GM23338 (cell line): ENCODE data around the gene JARID2. TPM values are rescaled to one million over a fixed set of nuclear protein-coding genes. Genes with fewer than 3 reads are reported as not detected.

Experiments used
- ATAC-seq: fragments of 200-7000 bp; cut with Tn5 transposase; 3 replicates; pipeline ENCODE4 v1.9.1; 2020
- DNase-seq: peaks from one replicate; pipeline ENCODE4 v3.0.0-alpha.2; 2015; ENCODE audit warnings: low spot score
- H2AFZ ChIP-seq: fragments of 200-600 bp; sonication (generic); 2 replicates; pipeline ENCODE4 v1.8.0; 2016; ENCODE audit warnings: antibody characterized with exemption, mild to moderate bottlenecking, moderate library complexity
- H3F3A ChIP-seq: fragments of 200-600 bp; sonication (generic); replicated peaks from 2 replicates; pipeline ENCODE4 v1.8.0; 2017; ENCODE audit warnings: antibody characterized with exemption, mixed run types, low read depth
- H3K27ac ChIP-seq: fragments of 200-600 bp; sonication (generic); 2 replicates; pipeline ENCODE4 v1.6.1; 2016; ENCODE audit warnings: low read depth
- H3K27me3 ChIP-seq: fragments of 200-600 bp; sonication (generic); 2 replicates; pipeline ENCODE4 v1.8.0; 2016; ENCODE audit warnings: mild to moderate bottlenecking, mixed run types, moderate library complexity; ENCODE audit not compliant: insufficient read depth
- H3K36me3 ChIP-seq: fragments of 200-600 bp; sonication (generic); 2 replicates; pipeline ENCODE4 v1.8.0; 2016; ENCODE audit warnings: mild to moderate bottlenecking; ENCODE audit not compliant: insufficient read depth
- H3K4me1 ChIP-seq: fragments of 200-600 bp; sonication (generic); 2 replicates; pipeline ENCODE4 v1.8.0; 2016; ENCODE audit warnings: mild to moderate bottlenecking, moderate library complexity; ENCODE audit not compliant: insufficient read depth
- H3K4me2 ChIP-seq: fragments of 200-600 bp; sonication (generic); 2 replicates; pipeline ENCODE4 v1.7.1; 2017; ENCODE audit warnings: mixed run types
- H3K4me3 ChIP-seq: fragments of 200-600 bp; sonication (generic); 2 replicates; pipeline ENCODE4 v1.6.1; 2016; ENCODE audit warnings: mixed run types
- H3K79me2 ChIP-seq: fragments of 200-600 bp; sonication (generic); replicated peaks from 2 replicates; pipeline ENCODE4 v1.8.0; 2017; ENCODE audit warnings: mild to moderate bottlenecking; ENCODE audit not compliant: insufficient read depth
- H3K9me2 ChIP-seq: fragments of 200-600 bp; sonication (generic); 2 replicates; pipeline ENCODE4 v1.8.0; 2017; ENCODE audit not compliant: insufficient read depth
- H4K20me1 ChIP-seq: fragments of 200-600 bp; sonication (generic); replicated peaks from 2 replicates; pipeline ENCODE4 v1.8.0; 2017; ENCODE audit warnings: mild to moderate bottlenecking; ENCODE audit not compliant: insufficient read depth
- H3K27ac Mint-ChIP-seq: 2 replicates; pipeline ENCODE4 v1.8.0; 2020; ENCODE audit warnings: inconsistent platforms, mild to moderate bottlenecking, moderate library complexity, mixed read lengths
- H3K27me3 Mint-ChIP-seq: 3 replicates; pipeline ENCODE4 v1.8.0; 2022; ENCODE audit warnings: low read depth, mild to moderate bottlenecking, moderate library complexity, mixed read lengths, inconsistent platforms; ENCODE audit not compliant: insufficient read depth, poor library complexity
- H3K36me3 Mint-ChIP-seq: 3 replicates; pipeline ENCODE4 v1.8.0; 2021; ENCODE audit warnings: low read depth, mild to moderate bottlenecking, inconsistent platforms, moderate library complexity, mixed read lengths
- H3K4me1 Mint-ChIP-seq: 3 replicates; pipeline ENCODE4 v1.8.0; 2020; ENCODE audit warnings: mild to moderate bottlenecking, inconsistent platforms, mixed read lengths
- H3K4me3 Mint-ChIP-seq: 3 replicates; pipeline ENCODE4 v1.8.0; 2021; ENCODE audit warnings: moderate library complexity, mild to moderate bottlenecking, inconsistent platforms, mixed read lengths
- H3K9me3 Mint-ChIP-seq: 3 replicates; pipeline ENCODE4 v1.8.0; 2020; ENCODE audit warnings: moderate library complexity, mild to moderate bottlenecking, inconsistent platforms, mixed read lengths
- CREB1 ChIP-seq: fragments of 250-450 bp; sonication (Bioruptor Pico); IDR thresholded peaks from 2 replicates; pipeline ENCODE4 v1.5.0; 2020; ENCODE audit warnings: low read depth, mild to moderate bottlenecking, moderate library complexity
- CTCF ChIP-seq, 2 experiments: fragments of 200-600 bp in 1 of 2; sonication (generic) in 1 of 2; conservative IDR thresholded peaks; 2 replicates each; pipeline versions ENCODE4 v1.5.1 to v1.6.1; 2016 to 2017; ENCODE audit warnings: antibody characterized with exemption in 2 of 2, low read depth in 2 of 2, mild to moderate bottlenecking in 2 of 2, moderate library complexity in 1 of 2
- ETS1 ChIP-seq: IDR thresholded peaks from 2 replicates; pipeline ENCODE4 v1.6.1; 2016; ENCODE audit warnings: antibody characterized with exemption
- EZH2 ChIP-seq: fragments of 200-600 bp; sonication (generic); IDR thresholded peaks from one replicate; pipeline ENCODE4 v1.8.0; 2017; ENCODE audit warnings: antibody characterized with exemption, mild to moderate bottlenecking, low read depth; ENCODE audit not compliant: unreplicated experiment
- EZH2phosphoT487 ChIP-seq: fragments of 200-600 bp; sonication (generic); IDR thresholded peaks from one replicate; pipeline ENCODE4 v1.8.1; 2018; ENCODE audit warnings: antibody characterized with exemption; ENCODE audit not compliant: unreplicated experiment
- JUNB ChIP-seq: IDR thresholded peaks from one replicate; pipeline ENCODE4 v1.6.1; 2016; ENCODE audit warnings: antibody characterized with exemption; ENCODE audit not compliant: unreplicated experiment
- NANOG ChIP-seq: IDR thresholded peaks from 2 replicates; pipeline ENCODE4 v1.6.1; 2016; ENCODE audit warnings: antibody characterized with exemption, borderline replicate concordance
- REST ChIP-seq: IDR thresholded peaks from one replicate; pipeline ENCODE4 v1.6.1; 2018; ENCODE audit warnings: antibody characterized with exemption; ENCODE audit not compliant: unreplicated experiment
- STAT1 ChIP-seq: IDR thresholded peaks from one replicate; pipeline ENCODE4 v1.6.1; 2016; ENCODE audit warnings: antibody characterized with exemption; ENCODE audit not compliant: unreplicated experiment
- ZNF114 ChIP-seq: fragments of 250-450 bp; sonication (Bioruptor Pico); IDR thresholded peaks from 2 replicates; pipeline ENCODE4 v1.5.0; 2020; ENCODE audit warnings: mild to moderate bottlenecking, moderate library complexity
- ZNF331 ChIP-seq: fragments of 250-450 bp; sonication (Bioruptor Pico); IDR thresholded peaks from 2 replicates; pipeline ENCODE4 v1.5.0; 2020; ENCODE audit warnings: low read depth, mild to moderate bottlenecking, moderate library complexity
- ZNF462 ChIP-seq: fragments of 250-450 bp; sonication (Bioruptor Pico); IDR thresholded peaks from 2 replicates; pipeline ENCODE4 v1.5.0; 2020; ENCODE audit warnings: mild to moderate bottlenecking, moderate library complexity
- polyA plus RNA-seq: library from polyadenylated mRNA; unstranded; fragments of >200 nt; fragmentation: Nextera tagmentation; extraction: Ambion mirVana; gene quantifications from 2 replicates; pipeline ENCODE4 v1.2.1, GENCODE V29; 2016
- total RNA-seq: library from RNA; depleted of rRNA; stranded (reverse); fragments of >200 nt; shearing (Covaris generic); gene quantifications from 2 replicates; pipeline ENCODE4 v1.2.3, GENCODE V29; 2014

JARID2 gene
- total and polyA plus RNA-seq, 2 experiments from 2014 or later: 92.8 to 196 TPM

- H3K4me1 Mint-ChIP-seq: peaks cover 85% of the 10 kb centered on the region
- Histone ChIP-seq H3F3A (peaks cover 10% of the 10 kb centered on the region), H2AFZ (no peak overlapping the region), H4K20me1 (peaks cover 89% of the 10 kb centered on the region), H3K27ac (no peak overlapping the region), H3K79me2 (peaks cover 97% of the 10 kb centered on the region), H3K27me3 (no peaks in the 10 kb centered on the region), H3K4me1 (peaks cover 83% of the 10 kb centered on the region), H3K4me3 (peak overlapping the region; percentile 83), H3K9me2 (no peaks in the 10 kb centered on the region), H3K36me3 (no peaks in the 10 kb centered on the region; the same call in 1 of the 2 replicates), H3K4me2 (peak overlapping the region; percentile 90)
- peaks cover 75% of the 10 kb centered on the region for H3K36me3 Mint-ChIP-seq
- peaks cover 20% of the 10 kb centered on the region for H3K27me3 Mint-ChIP-seq
- no peak for DNase-seq
- H3K9me3 Mint-ChIP-seq: peaks cover 6% of the 10 kb centered on the region; the same call in 1 of the 3 replicates
- no peak overlapping the region for H3K27ac Mint-ChIP-seq
- no peak for TF ChIP-seq REST
- TF ChIP-seq ZNF114 (CRISPR knock-in tag): no peak
- no peak for TF ChIP-seq ZNF462
- no peak for TF ChIP-seq ZNF331
- TF ChIP-seq JUNB: no peak
- no peak for TF ChIP-seq STAT1
- TF ChIP-seq CTCF (conservative IDR thresholded peaks at IDR 0.05; ENCODE audit: low read depth in 2 of 2): no peak
- no peak for TF ChIP-seq CREB1
- TF ChIP-seq EZH2: no peak
- no peak for TF ChIP-seq NANOG
- TF ChIP-seq EZH2phosphoT487: no peak
- no peak for TF ChIP-seq ETS1
- peak overlapping the region; percentile 53 for H3K4me3 Mint-ChIP-seq
- no peak for ATAC-seq
Measured at GRCh38 chr6:15252195-15252594, 6.3 kb downstream of the JARID2 start.
